Measurements from ENCODE around the gene SLC22A3. TPM values are rescaled to one million over a fixed set of nuclear protein-coding genes. Genes with fewer than 3 reads are reported as not detected.
"Not testable (repeated sequence)": the region's sequence is repeated elsewhere in the genome, so short reads cannot be mapped to it uniquely, and the experiment has no call there.

Gene SLC22A3
- total RNA-seq, 1 experiment from 2014 or later, result not detected

DNA sequence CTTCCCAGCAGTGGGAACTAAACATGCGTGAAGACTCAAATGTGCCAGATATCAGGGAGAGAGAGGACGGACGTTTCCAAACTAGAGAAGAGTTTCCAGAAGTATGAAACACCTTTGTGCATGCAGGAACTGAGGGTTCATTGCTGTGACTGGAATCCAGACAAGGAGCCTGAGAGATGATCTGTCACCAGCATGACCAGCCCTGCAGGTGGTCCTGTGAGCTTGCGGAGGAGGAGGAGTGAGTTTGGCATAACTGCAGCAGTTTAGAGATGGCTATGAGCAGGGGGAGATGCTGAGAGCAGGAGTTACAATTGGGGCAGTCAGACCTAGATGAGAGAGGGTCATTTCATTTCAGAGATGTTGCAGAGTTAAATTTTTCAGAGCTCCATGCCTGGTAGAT is 89.6 kb downstream of the SLC22A3 start:
- H3K36me3 ChIP-seq (ENCODE audit: insufficient read depth, low read length), result no peaks in the 10 kb centered on the region
- DNase-seq, result no peak

DNA sequence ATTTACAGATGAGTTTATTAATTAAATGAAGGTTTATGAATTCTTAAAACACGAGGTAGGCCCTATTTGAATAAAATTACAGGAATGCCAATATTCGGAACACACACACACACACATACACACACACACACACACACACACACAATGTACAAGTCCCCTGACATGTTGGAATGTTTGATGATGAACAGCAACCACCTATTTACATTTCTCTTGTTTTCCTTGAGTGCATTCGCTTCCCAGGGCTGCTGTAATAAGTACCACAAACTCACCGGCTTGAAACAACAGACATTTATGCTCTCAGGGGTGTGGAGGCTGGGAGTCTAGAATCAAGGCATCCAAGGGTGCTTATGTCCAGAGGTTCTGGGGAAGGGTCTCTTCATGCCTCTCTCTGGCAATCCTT is 90.3 kb downstream of the SLC22A3 start:
- no peak overlapping the region for H2AFZ ChIP-seq (ENCODE audit: low read length)
- DNase-seq, result no peak
- no peak overlapping the region for H3K4me3 ChIP-seq (ENCODE audit: low read length)
- H3K79me2 ChIP-seq (ENCODE audit: low read length), result no peaks in the 10 kb centered on the region
- no peaks in the 10 kb centered on the region for H3K4me1 ChIP-seq (ENCODE audit: low read length)
- H3K27me3 ChIP-seq (ENCODE audit: low read length), result no peaks in the 10 kb centered on the region
- H3K4me2 ChIP-seq (ENCODE audit: low read depth, low read length, poor library complexity, severe bottlenecking), result no peak overlapping the region
- no peaks in the 10 kb centered on the region for H4K20me1 ChIP-seq (ENCODE audit: insufficient read depth, low read depth, low read length)
- no peaks in the 10 kb centered on the region for H3K36me3 ChIP-seq (ENCODE audit: insufficient read depth, low read length)
- no peaks in the 10 kb centered on the region for H3K9me2 ChIP-seq (replicated peaks; ENCODE audit: insufficient read depth, low read length)
- H3K9ac ChIP-seq (ENCODE audit: low read length), result no peak overlapping the region
- no peak overlapping the region for H3K27ac ChIP-seq (ENCODE audit: low read length)
- H3K9me3 ChIP-seq (ENCODE audit: low read length), result no peaks in the 10 kb centered on the region

More for the DNA sequence above, 89.6 kb downstream of the SLC22A3 start:
- Histone ChIP-seq H3K9ac (ENCODE audit: low read length) (no peak overlapping the region), H2AFZ (ENCODE audit: low read length) (no peak overlapping the region), H3K27ac (ENCODE audit: low read length) (no peak overlapping the region), H3K79me2 (ENCODE audit: low read length) (no peaks in the 10 kb centered on the region), H4K20me1 (ENCODE audit: insufficient read depth, low read depth, low read length) (no peaks in the 10 kb centered on the region), H3K9me2 (replicated peaks; ENCODE audit: insufficient read depth, low read length) (no peaks in the 10 kb centered on the region), H3K4me1 (ENCODE audit: low read length) (no peaks in the 10 kb centered on the region), H3K27me3 (ENCODE audit: low read length) (no peaks in the 10 kb centered on the region), H3K9me3 (ENCODE audit: low read length) (no peaks in the 10 kb centered on the region), H3K4me3 (ENCODE audit: low read length) (no peak overlapping the region), H3K4me2 (ENCODE audit: low read depth, low read length, poor library complexity, severe bottlenecking) (no peak overlapping the region)

DNA sequence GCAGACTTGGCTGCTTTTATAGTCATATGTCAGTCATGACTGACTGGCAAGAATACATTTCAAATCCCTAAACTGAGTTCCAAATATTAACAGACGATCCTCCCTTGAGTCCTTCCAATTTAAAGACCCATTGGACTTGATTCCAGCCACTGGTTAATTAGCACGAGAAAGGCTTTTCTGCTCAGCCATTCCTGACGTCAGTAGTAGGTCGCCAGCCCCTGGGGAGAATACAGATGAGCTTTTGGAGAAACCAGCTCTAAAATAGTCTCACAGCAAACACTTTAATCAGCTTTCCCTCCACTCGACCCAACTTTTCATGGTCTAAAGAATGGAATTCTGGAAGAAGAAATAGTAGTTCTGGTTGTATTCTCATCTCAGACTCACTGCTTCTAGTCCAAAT is 91.6 kb downstream of the SLC22A3 start:
- Histone ChIP-seq H3K9ac (ENCODE audit: low read length) (no peak overlapping the region), H3K9me2 (replicated peaks; ENCODE audit: insufficient read depth, low read length) (no peaks in the 10 kb centered on the region), H3K36me3 (ENCODE audit: insufficient read depth, low read length) (no peaks in the 10 kb centered on the region), H3K79me2 (ENCODE audit: low read length) (no peaks in the 10 kb centered on the region), H3K4me3 (ENCODE audit: low read length) (no peak overlapping the region), H4K20me1 (ENCODE audit: insufficient read depth, low read depth, low read length) (no peaks in the 10 kb centered on the region), H3K9me3 (ENCODE audit: low read length) (no peaks in the 10 kb centered on the region), H2AFZ (ENCODE audit: low read length) (no peak overlapping the region), H3K4me2 (ENCODE audit: low read depth, low read length, poor library complexity, severe bottlenecking) (no peak overlapping the region), H3K4me1 (ENCODE audit: low read length) (no peaks in the 10 kb centered on the region), H3K27ac (ENCODE audit: low read length) (no peak overlapping the region), H3K27me3 (ENCODE audit: low read length) (no peaks in the 10 kb centered on the region)
- no peak for DNase-seq

DNA sequence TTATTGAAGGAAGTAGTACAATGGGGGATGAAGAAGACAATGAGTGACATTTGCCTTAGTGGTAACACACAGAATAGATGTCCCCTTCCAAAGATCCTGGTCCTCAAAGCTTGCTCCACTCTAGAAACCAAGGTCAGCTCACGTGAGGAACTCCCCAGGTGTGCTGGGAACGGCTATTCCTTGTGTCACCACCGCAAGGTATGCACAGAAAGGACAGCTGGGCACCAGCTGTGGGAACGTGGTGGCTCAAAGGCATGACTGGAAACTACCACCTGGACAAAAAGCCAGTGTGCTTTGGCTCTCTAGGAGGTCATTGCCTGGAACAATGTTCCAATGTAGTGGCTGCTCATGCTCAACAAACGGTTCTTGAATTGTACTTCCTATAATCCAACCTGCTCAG is 94.0 kb downstream of the SLC22A3 start:
- Histone ChIP-seq H3K4me3 (ENCODE audit: low read length) (no peak overlapping the region), H3K27me3 (ENCODE audit: low read length) (no peaks in the 10 kb centered on the region), H3K27ac (ENCODE audit: low read length) (no peak overlapping the region), H3K36me3 (ENCODE audit: insufficient read depth, low read length) (no peaks in the 10 kb centered on the region), H4K20me1 (ENCODE audit: insufficient read depth, low read depth, low read length) (no peaks in the 10 kb centered on the region), H3K4me2 (ENCODE audit: low read depth, low read length, poor library complexity, severe bottlenecking) (no peak overlapping the region), H3K4me1 (ENCODE audit: low read length) (no peaks in the 10 kb centered on the region), H3K79me2 (ENCODE audit: low read length) (no peaks in the 10 kb centered on the region), H3K9me2 (replicated peaks; ENCODE audit: insufficient read depth, low read length) (no peaks in the 10 kb centered on the region), H2AFZ (ENCODE audit: low read length) (no peak overlapping the region), H3K9me3 (ENCODE audit: low read length) (no peaks in the 10 kb centered on the region), H3K9ac (ENCODE audit: low read length) (no peak overlapping the region)
- DNase-seq, result no peak

DNA sequence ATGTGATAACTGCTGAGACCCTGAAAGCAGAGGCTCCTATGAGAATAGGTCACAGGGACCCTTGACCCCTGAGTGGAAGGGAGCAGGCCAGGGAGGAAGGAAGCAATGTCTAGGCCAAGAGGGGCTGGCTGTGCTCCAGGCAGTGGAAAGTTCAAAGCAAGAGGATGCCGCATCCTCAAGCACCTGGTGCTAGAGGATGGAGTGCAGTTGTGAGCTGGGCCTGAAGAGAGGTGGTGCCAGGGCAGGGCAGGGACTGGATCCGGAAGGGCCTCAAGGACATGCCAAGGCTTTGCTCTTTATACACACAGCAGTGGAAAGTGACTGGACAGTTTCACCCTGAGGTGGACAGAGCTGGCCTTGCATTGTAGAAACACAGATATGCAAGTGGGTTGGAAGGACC is 97.0 kb downstream of the SLC22A3 start:
- Histone ChIP-seq H3K4me3 (ENCODE audit: low read length) (no peak overlapping the region), H4K20me1 (ENCODE audit: insufficient read depth, low read depth, low read length) (no peaks in the 10 kb centered on the region), H3K36me3 (ENCODE audit: insufficient read depth, low read length) (no peaks in the 10 kb centered on the region), H3K79me2 (ENCODE audit: low read length) (no peaks in the 10 kb centered on the region), H3K27me3 (ENCODE audit: low read length) (no peaks in the 10 kb centered on the region), H3K4me2 (ENCODE audit: low read depth, low read length, poor library complexity, severe bottlenecking) (no peak overlapping the region), H3K9me2 (replicated peaks; ENCODE audit: insufficient read depth, low read length) (no peaks in the 10 kb centered on the region), H3K9ac (ENCODE audit: low read length) (no peak overlapping the region), H3K9me3 (ENCODE audit: low read length) (no peaks in the 10 kb centered on the region), H3K4me1 (ENCODE audit: low read length) (no peaks in the 10 kb centered on the region), H2AFZ (ENCODE audit: low read length) (no peak overlapping the region), H3K27ac (ENCODE audit: low read length) (no peak overlapping the region)
- DNase-seq, result no peak

DNA sequence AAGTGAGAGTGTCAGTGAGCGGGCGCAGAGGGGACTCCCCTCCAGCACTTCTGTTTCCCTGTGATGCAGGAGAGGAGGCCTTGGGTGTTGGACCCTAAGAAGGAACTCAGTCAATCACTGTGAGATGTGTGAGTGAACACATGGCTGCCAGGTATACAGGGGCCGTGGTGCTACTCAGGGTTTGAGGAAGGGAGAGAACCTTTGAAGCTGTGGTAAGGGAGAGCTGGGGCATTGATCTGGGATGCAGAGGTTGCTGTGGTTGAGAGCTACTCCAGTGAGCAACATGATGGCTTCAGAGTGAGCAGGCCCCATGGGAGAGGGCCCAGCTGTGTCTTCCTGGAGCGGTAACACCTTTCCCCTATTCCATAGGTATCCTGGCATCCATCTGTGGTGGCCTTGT is 99.2 kb downstream of the SLC22A3 start:
- no peaks in the 10 kb centered on the region for H3K4me1 ChIP-seq (ENCODE audit: low read length)
- no peak overlapping the region for H3K9ac ChIP-seq (ENCODE audit: low read length)
- H3K27me3 ChIP-seq (ENCODE audit: low read length), result no peaks in the 10 kb centered on the region
- DNase-seq, result no peak
- no peak overlapping the region for H3K4me3 ChIP-seq (ENCODE audit: low read length)
- H3K4me2 ChIP-seq (ENCODE audit: low read depth, low read length, poor library complexity, severe bottlenecking), result no peak overlapping the region
- H3K79me2 ChIP-seq (ENCODE audit: low read length), result no peaks in the 10 kb centered on the region
- no peaks in the 10 kb centered on the region for H3K36me3 ChIP-seq (ENCODE audit: insufficient read depth, low read length)
- H4K20me1 ChIP-seq (ENCODE audit: insufficient read depth, low read depth, low read length), result no peaks in the 10 kb centered on the region
- H3K27ac ChIP-seq (ENCODE audit: low read length), result no peak overlapping the region
- no peaks in the 10 kb centered on the region for H3K9me3 ChIP-seq (ENCODE audit: low read length)
- no peaks in the 10 kb centered on the region for H3K9me2 ChIP-seq (replicated peaks; ENCODE audit: insufficient read depth, low read length)
- H2AFZ ChIP-seq (ENCODE audit: low read length), result no peak overlapping the region

DNA sequence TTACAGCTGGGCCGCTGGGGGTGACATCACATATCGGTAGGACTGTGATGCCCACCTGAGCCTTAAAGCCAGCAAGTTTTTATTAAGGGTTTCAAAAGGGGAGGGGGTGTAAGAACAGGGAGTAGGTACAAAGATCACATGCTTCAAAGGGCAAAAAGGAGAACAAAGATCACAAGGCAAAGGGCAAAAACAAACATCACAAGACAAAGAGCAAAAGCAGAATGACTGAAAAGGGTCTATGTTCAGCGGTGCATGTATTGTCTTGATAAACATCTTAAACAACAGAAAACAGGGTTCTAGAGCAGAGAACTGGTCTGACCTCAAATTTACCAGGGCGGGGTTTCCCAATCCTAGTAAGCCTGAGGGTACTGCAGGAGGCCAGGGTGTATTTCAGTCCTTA is 101.6 kb downstream of the SLC22A3 start:
- not testable (repeated sequence) for H4K20me1 ChIP-seq (ENCODE audit: insufficient read depth, low read depth, low read length); H3K4me3 ChIP-seq (ENCODE audit: low read length); H2AFZ ChIP-seq (ENCODE audit: low read length); DNase-seq; H3K27ac ChIP-seq (ENCODE audit: low read length); H3K4me2 ChIP-seq (ENCODE audit: low read depth, low read length, poor library complexity, severe bottlenecking); H3K9me3 ChIP-seq (ENCODE audit: low read length); H3K79me2 ChIP-seq (ENCODE audit: low read length); H3K4me1 ChIP-seq (ENCODE audit: low read length); H3K9me2 ChIP-seq (replicated peaks; ENCODE audit: insufficient read depth, low read length); H3K9ac ChIP-seq (ENCODE audit: low read length); H3K27me3 ChIP-seq (ENCODE audit: low read length); H3K36me3 ChIP-seq (ENCODE audit: insufficient read depth, low read length)

DNA sequence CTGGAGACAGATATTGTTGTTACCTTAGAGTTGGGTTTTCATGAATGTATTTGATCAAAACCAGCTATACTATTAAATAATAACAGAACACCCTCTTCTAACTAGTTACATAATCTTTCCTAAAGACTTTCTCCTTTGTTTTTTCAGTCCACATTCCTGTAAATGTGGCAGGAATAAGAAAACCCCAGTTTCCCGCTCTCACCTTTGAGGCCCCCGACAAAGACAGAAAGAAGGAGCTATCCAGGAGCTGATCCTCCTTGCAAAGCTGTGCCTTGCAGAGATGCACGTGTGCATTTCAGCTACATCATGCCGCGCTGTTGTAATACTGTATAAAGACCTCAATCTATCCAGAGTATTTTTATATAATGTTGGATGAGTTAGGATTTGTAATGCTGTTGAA is 102.7 kb downstream of the SLC22A3 start:
- Histone ChIP-seq H3K4me1 (ENCODE audit: low read length) (no peaks in the 10 kb centered on the region), H3K36me3 (ENCODE audit: insufficient read depth, low read length) (no peaks in the 10 kb centered on the region), H3K79me2 (ENCODE audit: low read length) (no peaks in the 10 kb centered on the region), H3K27me3 (ENCODE audit: low read length) (no peaks in the 10 kb centered on the region), H3K4me3 (ENCODE audit: low read length) (no peak overlapping the region), H3K9ac (ENCODE audit: low read length) (no peak overlapping the region), H3K9me3 (ENCODE audit: low read length) (no peaks in the 10 kb centered on the region), H2AFZ (ENCODE audit: low read length) (no peak overlapping the region), H3K9me2 (replicated peaks; ENCODE audit: insufficient read depth, low read length) (no peaks in the 10 kb centered on the region), H4K20me1 (ENCODE audit: insufficient read depth, low read depth, low read length) (no peaks in the 10 kb centered on the region), H3K27ac (ENCODE audit: low read length) (no peak overlapping the region), H3K4me2 (ENCODE audit: low read depth, low read length, poor library complexity, severe bottlenecking) (no peak overlapping the region)
- DNase-seq, result no peak

DNA sequence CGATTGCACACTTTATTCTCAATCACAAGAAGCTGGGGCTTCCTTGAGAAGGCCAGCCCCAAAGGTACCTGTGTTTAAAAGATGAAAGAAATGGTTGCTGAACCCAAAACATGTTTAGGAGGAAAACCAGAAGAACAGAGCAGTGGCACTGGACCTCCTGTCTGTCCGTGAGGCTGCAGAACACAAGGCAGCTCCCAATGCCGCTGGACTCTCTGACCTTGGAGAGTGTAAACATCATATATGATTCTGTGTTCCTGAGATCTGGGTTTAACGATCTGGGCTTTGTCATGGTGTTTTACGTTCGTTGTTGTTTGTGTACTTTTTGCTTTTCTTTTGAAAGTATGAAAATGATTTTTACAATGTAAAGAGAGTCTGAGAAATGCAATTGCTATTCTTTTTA is 106.1 kb downstream of the SLC22A3 start:
- Histone ChIP-seq H3K79me2 (ENCODE audit: low read length) (no peaks in the 10 kb centered on the region), H3K9me2 (replicated peaks; ENCODE audit: insufficient read depth, low read length) (no peaks in the 10 kb centered on the region), H3K9ac (ENCODE audit: low read length) (no peak overlapping the region), H3K9me3 (ENCODE audit: low read length) (no peaks in the 10 kb centered on the region), H3K36me3 (ENCODE audit: insufficient read depth, low read length) (no peaks in the 10 kb centered on the region), H3K4me1 (ENCODE audit: low read length) (no peaks in the 10 kb centered on the region), H4K20me1 (ENCODE audit: insufficient read depth, low read depth, low read length) (no peaks in the 10 kb centered on the region), H3K27me3 (ENCODE audit: low read length) (no peaks in the 10 kb centered on the region), H3K4me2 (ENCODE audit: low read depth, low read length, poor library complexity, severe bottlenecking) (no peak overlapping the region), H2AFZ (ENCODE audit: low read length) (no peak overlapping the region), H3K4me3 (ENCODE audit: low read length) (no peak overlapping the region), H3K27ac (ENCODE audit: low read length) (no peak overlapping the region)
- no peak for DNase-seq

All from Karpas-422 (cell line).